ENCODE results near the gene NKD1.

DNA sequence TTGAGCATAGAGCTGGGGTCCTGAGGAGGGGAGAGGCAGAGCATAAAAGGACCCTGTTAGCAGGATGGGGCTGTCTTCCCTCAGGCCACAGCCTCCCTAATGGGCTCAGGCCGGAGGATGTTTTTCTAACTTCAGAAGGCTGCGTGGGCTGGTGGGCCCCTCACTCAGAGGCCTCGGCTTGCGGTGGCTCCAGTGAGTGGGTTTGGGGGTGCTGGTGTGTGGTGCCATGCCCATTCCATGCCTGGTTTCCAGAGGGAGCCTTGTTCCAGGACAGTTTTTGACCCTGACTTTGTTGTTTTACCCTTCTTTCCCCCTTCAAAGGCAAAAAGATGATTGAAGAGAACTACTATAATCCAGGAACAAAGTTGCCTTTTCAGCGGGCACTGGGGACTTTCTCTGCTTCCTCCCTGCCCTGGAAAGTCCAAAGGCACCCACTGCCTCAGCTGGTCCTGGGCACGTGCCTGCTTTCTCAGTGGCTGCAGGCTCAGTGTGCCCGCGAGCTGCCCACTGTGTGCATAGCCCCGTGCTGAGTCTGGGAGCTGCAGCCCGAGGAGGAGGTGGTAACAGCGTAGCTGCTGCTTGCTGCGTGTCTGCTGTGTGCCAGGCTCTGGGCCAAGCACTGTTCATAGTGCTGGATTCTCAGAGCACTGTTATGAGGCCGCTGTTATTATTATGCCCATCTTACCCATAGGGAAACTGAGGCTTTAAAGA, 11.8 kb downstream of the NKD1 start:
- no peak for TF ChIP-seq RAD21 (IDR thresholded peaks at IDR 0.05 in 1 of 2, conservative IDR thresholded peaks at IDR 0.05 in 1 of 2; ENCODE audit: low read depth in 2 of 2, low read length in 2 of 2)
- TF ChIP-seq TAF1 (IDR thresholded peaks at IDR 0.05; ENCODE audit: low read depth, low read length): no peak
- TF ChIP-seq ZNF274 (IDR thresholded peaks at IDR 0.05; ENCODE audit: borderline replicate concordance, extremely low read depth, low read length): no peak
- TF ChIP-seq JUND (IDR thresholded peaks at IDR 0.05; ENCODE audit: low read length): no peak
- no peak for TF ChIP-seq RXRA (IDR thresholded peaks at IDR 0.05; ENCODE audit: insufficient read depth, low read depth, low read length)
- no peak for TF ChIP-seq CEBPB (IDR thresholded peaks at IDR 0.05; ENCODE audit: low read depth, low read length)
- TF ChIP-seq POLR2A (IDR thresholded peaks at IDR 0.05; ENCODE audit: control extremely low read depth in 1 of 2, low read depth in 2 of 2, low read length in 2 of 2): no peak
- TF ChIP-seq MAFK (IDR thresholded peaks at IDR 0.05; ENCODE audit: low read depth, low read length): no peak
- TF ChIP-seq, protein P1, sequence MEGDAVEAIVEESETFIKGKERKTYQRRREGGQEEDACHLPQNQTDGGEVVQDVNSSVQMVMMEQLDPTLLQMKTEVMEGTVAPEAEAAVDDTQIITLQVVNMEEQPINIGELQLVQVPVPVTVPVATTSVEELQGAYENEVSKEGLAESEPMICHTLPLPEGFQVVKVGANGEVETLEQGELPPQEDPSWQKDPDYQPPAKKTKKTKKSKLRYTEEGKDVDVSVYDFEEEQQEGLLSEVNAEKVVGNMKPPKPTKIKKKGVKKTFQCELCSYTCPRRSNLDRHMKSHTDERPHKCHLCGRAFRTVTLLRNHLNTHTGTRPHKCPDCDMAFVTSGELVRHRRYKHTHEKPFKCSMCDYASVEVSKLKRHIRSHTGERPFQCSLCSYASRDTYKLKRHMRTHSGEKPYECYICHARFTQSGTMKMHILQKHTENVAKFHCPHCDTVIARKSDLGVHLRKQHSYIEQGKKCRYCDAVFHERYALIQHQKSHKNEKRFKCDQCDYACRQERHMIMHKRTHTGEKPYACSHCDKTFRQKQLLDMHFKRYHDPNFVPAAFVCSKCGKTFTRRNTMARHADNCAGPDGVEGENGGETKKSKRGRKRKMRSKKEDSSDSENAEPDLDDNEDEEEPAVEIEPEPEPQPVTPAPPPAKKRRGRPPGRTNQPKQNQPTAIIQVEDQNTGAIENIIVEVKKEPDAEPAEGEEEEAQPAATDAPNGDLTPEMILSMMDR (IDR thresholded peaks at IDR 0.05; ENCODE audit: control extremely low read depth in 1 of 3, insufficient read depth in 1 of 3, low read depth in 1 of 3, low read length in 3 of 3): no peak
- no peak for TF ChIP-seq KDM1A (IDR thresholded peaks at IDR 0.05; ENCODE audit: borderline replicate concordance, low read length)
- no peak for TF ChIP-seq TCF12 (IDR thresholded peaks at IDR 0.05; ENCODE audit: low read depth, low read length)
- no peak for TF ChIP-seq EP300 (IDR thresholded peaks at IDR 0.05; ENCODE audit: borderline replicate concordance in 1 of 2, low read depth in 2 of 2, low read length in 2 of 2)

Data from H1 (cell line).